Measurements from ENCODE around the gene SCPEP1.

DNA sequence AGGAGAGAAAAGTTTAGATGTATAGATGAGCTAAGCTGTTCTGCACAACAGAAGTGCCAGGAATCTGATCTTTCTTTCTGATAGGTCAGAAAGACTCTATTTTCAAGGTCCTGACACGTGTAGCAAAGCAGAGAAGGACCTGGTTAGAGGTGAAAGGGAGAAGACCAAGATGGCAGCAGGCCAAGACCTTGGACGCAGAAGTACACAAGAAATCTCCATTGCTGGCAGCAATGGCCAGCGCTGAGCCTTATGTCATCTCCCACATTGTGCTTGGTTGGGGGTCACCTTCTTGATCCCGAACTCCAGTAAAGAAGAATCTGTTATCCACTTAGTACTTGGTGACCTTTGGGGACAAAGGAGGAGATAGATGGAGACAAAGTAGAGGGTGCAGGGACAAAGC lies 65.3 kb downstream of the SCPEP1 start:
- TF ChIP-seq CTCF (IDR thresholded peaks at IDR 0.05) = no peak
- TF ChIP-seq POLR2A (IDR thresholded peaks at IDR 0.05) = no peak
